ENCODE measurements around the gene CAMSAP3.

CAMSAP3 gene

DNA sequence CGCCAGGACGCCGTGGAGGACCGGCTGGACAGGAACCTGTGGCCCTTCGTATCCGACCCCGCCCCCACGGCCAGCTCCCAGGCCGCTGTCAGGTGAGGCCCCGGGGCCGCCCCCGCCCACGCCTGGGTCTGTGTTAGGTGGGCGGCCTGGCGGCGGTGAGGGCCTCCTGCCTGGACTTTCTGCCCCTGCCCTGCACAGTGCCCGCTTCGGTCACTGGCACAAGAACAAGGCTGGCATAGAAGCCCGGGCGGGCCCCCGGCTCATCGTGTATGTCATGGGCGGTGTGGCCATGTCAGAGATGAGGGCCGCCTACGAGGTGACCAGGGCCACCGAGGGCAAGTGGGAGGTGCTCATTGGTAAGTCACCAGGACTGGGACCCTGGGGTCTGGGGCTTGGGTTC, 51.5 kb downstream of the CAMSAP3 start:
- Histone ChIP-seq H3K4me3 (ENCODE audit: insufficient read depth, low read depth, low read length) (no peak overlapping the region), H3K4me1 (ENCODE audit: control insufficient read depth, insufficient read depth, low read length) (no peaks in the 10 kb centered on the region), H3K9me3 (ENCODE audit: control insufficient read depth, low read length) (no peaks in the 10 kb centered on the region), H3K36me3 (ENCODE audit: control insufficient read depth, insufficient read depth, low read length) (no peaks in the 10 kb centered on the region), H3K27ac (ENCODE audit: insufficient read depth, low read depth, low read length, poor library complexity, severe bottlenecking) (no peak overlapping the region), H3K27me3 (ENCODE audit: control insufficient read depth, insufficient read depth, low read length, poor library complexity, severe bottlenecking) (peaks cover 11% of the 10 kb centered on the region)
- 91% methylated on average over 26 of the region's 26 CpGs for WGBS, 2 experiments

DNA sequence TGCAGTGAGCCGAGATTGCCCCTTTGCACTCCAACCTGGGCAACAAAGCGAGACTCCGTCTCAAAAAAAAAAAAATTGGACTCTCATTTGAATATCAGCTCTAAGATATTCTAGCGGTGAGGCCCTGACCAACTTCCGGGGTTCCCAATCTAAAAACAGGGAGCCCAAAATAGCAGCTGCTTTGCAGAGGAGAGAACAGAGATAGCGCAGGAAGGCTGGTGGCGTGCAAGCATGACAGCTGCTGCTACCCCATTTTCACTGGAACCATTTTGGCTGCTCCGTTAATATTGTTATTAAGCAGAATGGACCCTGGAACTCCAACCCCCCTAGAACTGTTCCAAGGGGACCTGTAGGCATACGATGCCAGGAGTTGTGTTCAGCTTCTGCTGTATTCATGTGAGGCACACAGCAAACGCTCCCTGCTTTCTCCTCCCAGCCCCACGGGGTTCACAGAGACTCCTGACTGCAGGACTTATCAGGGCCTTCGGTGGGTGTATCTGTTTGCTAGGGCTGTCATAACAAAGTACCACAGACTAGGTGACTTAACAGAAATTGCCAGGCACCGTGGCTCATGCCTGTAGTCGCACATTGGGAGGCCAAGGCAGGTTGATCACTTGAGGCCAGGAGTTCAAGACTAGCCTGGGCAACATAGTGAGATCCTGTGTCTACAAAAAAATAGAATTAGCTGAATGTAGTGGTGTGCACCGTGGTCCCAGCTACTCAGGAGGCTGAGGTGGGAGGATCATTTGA, 52.8 kb downstream of the CAMSAP3 start:
- 93 to 94% methylated on average over 15 of the region's 15 CpGs for WGBS, 2 experiments
- no peaks in the 10 kb centered on the region for H3K4me1 ChIP-seq (ENCODE audit: control insufficient read depth, insufficient read depth, low read length)
- no peaks in the 10 kb centered on the region for H3K9me3 ChIP-seq (ENCODE audit: control insufficient read depth, low read length)
- H3K27me3 ChIP-seq (ENCODE audit: control insufficient read depth, insufficient read depth, low read length, poor library complexity, severe bottlenecking), result peaks cover 11% of the 10 kb centered on the region
- H3K4me3 ChIP-seq (ENCODE audit: insufficient read depth, low read depth, low read length), result no peak overlapping the region
- no peak overlapping the region for H3K27ac ChIP-seq (ENCODE audit: insufficient read depth, low read depth, low read length, poor library complexity, severe bottlenecking)
- no peaks in the 10 kb centered on the region for H3K36me3 ChIP-seq (ENCODE audit: control insufficient read depth, insufficient read depth, low read length)

DNA sequence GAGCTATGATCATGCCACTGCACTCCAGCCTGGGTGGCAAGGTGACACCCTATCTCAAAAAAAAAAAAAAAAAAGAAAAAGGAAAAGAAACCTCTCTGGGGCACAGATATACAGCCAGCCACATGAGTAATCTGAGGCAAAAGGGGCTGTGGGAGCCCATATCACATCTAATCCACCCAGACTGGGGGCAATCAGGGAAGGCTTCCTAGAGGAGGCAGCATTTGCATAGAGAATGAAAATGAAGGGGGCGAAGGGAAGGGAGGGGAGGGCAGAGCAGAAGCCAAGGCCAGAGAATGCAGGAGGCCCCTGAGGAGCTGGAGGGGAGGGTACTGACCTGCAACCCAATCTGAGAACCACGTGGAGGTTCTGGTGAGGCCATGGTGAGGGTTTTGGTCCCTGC, 54.5 kb downstream of the CAMSAP3 start:
- 37% methylated on average over 2 of the region's 2 CpGs for WGBS, 2 experiments
- Histone ChIP-seq H3K36me3 (ENCODE audit: control insufficient read depth, insufficient read depth, low read length) (no peaks in the 10 kb centered on the region), H3K9me3 (ENCODE audit: control insufficient read depth, low read length) (no peaks in the 10 kb centered on the region), H3K27me3 (ENCODE audit: control insufficient read depth, insufficient read depth, low read length, poor library complexity, severe bottlenecking) (peaks cover 11% of the 10 kb centered on the region), H3K4me1 (ENCODE audit: control insufficient read depth, insufficient read depth, low read length) (no peaks in the 10 kb centered on the region), H3K27ac (ENCODE audit: insufficient read depth, low read depth, low read length, poor library complexity, severe bottlenecking) (no peak overlapping the region), H3K4me3 (ENCODE audit: insufficient read depth, low read depth, low read length) (no peak overlapping the region)

DNA sequence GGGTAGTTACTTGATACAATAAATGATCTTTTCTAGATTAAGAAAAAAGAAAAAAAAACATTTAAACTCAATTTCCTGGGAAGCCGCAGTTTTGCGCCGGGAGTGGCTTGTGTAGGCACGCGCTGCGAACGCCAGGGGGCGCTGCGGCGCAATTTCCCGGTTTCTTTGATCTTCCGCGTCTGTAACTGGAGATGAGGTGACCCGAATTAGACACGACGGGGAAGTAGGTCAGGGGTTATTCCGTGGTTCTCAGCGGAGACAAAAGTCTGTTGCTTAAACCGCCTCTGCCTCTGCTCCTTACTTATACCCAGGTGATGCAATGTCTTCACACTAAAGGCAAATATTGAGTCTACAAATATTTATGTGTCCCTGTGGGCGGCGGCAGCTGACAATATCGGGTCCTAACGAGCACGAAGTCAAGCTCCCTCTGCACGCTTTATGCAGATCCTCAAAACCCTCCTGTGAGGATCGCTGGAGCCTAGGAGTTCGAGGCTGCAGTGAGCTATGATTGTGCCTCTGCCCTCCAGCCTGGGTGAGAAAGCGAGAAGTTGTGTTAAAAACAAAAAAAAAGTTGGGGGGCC, 56.5 kb downstream of the CAMSAP3 start:
- WGBS, 2 experiments, result 10 to 11% methylated on average over 28 of the region's 28 CpGs
- Histone ChIP-seq H3K4me1 (ENCODE audit: control insufficient read depth, insufficient read depth, low read length) (no peaks in the 10 kb centered on the region), H3K9me3 (ENCODE audit: control insufficient read depth, low read length) (no peaks in the 10 kb centered on the region), H3K27me3 (ENCODE audit: control insufficient read depth, insufficient read depth, low read length, poor library complexity, severe bottlenecking) (peaks cover 11% of the 10 kb centered on the region), H3K36me3 (ENCODE audit: control insufficient read depth, insufficient read depth, low read length) (no peaks in the 10 kb centered on the region), H3K4me3 (ENCODE audit: insufficient read depth, low read depth, low read length) (peak overlapping the region; percentile 1), H3K27ac (ENCODE audit: insufficient read depth, low read depth, low read length, poor library complexity, severe bottlenecking) (peak overlapping the region; percentile 61)

DNA sequence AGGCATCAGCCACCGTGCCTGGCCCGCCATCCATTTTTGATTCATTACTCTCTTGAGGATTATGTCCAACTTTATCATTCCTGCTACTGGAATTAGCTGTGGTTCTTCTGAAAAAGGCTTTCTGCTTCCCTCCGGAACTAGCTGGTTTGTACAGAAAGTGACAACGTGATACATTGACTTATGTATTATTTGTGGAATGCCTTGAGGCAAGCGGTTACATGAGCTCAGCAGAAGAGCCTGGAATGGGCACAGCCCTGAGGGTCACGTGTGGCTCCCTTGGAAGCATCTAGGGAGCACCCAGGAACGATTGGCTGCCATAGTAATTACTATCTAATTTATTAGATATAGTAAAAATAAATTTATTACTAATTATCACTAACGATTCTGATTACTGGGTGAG, 58.7 kb downstream of the CAMSAP3 start:
- Histone ChIP-seq H3K27ac (ENCODE audit: insufficient read depth, low read depth, low read length, poor library complexity, severe bottlenecking) (no peak overlapping the region), H3K9me3 (ENCODE audit: control insufficient read depth, low read length) (no peaks in the 10 kb centered on the region), H3K4me1 (ENCODE audit: control insufficient read depth, insufficient read depth, low read length) (no peaks in the 10 kb centered on the region), H3K4me3 (ENCODE audit: insufficient read depth, low read depth, low read length) (no peak overlapping the region), H3K27me3 (ENCODE audit: control insufficient read depth, insufficient read depth, low read length, poor library complexity, severe bottlenecking) (peaks cover 11% of the 10 kb centered on the region), H3K36me3 (ENCODE audit: control insufficient read depth, insufficient read depth, low read length) (no peaks in the 10 kb centered on the region)
- 86 to 88% methylated on average over 6 to 8 of the region's 8 CpGs for WGBS, 2 experiments

DNA sequence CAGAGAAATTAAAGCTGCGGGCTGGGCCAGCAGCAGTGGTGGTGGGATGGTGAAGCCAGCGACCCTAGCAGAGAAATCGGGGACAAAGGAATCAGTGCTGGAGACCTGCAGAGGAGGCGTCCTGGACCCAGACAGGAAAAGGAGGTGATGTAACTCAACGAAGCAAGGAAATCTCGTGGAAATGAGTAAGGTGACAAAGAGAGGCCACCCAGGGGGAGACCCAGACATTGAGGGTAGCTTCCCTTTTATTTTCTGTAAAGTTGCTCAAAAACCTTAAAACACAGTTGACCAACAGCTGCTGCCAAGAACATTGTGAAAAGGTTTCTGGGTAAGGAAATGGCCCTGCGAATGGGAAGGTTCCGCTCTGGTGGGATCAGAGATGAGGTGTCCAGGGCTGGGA, 59.9 kb downstream of the CAMSAP3 start:
- H3K9me3 ChIP-seq (ENCODE audit: control insufficient read depth, low read length), result no peaks in the 10 kb centered on the region
- 82% methylated on average over 8 of the region's 8 CpGs for WGBS, 2 experiments
- peaks cover 8% of the 10 kb centered on the region for H3K27me3 ChIP-seq (ENCODE audit: control insufficient read depth, insufficient read depth, low read length, poor library complexity, severe bottlenecking)

DNA sequence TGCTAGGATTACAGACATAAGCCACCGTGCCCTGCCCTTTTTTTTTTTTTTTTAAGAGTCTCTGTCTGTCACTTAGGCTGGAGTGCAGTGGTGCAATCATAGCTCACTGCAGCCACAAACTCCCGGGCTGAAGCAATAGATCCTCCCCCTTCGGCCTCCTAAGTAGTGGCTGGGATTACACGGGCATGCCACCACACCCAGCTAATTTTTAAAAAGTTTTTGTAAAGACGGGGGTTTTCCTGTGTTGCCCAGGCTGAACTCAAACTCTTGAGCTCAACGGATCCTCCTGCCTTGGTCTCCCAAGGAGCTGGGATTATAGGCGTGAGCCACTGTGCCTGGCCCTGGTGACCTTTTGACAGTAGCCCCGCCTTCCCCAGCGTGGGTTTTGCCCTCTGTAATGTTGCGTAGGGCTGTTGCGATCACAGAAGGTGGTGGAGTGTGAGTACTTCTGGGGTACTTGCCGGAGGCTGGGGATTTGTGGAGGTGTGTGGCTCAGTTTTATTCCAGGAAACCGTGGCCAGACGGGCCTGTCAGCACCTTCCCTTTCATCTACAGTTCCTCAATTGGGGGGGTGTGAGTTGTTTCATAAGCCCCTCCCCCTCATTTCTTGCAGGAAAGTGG, 61.6 kb downstream of the CAMSAP3 start:
- Histone ChIP-seq H3K27ac (ENCODE audit: insufficient read depth, low read depth, low read length, poor library complexity, severe bottlenecking) (peak overlapping the region; percentile 36), H3K27me3 (ENCODE audit: control insufficient read depth, insufficient read depth, low read length, poor library complexity, severe bottlenecking) (no peaks in the 10 kb centered on the region), H3K4me1 (ENCODE audit: control insufficient read depth, insufficient read depth, low read length) (no peaks in the 10 kb centered on the region), H3K4me3 (ENCODE audit: insufficient read depth, low read depth, low read length) (no peak overlapping the region), H3K9me3 (ENCODE audit: control insufficient read depth, low read length) (no peaks in the 10 kb centered on the region), H3K36me3 (ENCODE audit: control insufficient read depth, insufficient read depth, low read length) (no peaks in the 10 kb centered on the region)
- WGBS, 2 experiments, result 63 to 64% methylated on average over 14 of the region's 14 CpGs

More for the DNA sequence above, 59.9 kb downstream of the CAMSAP3 start:
- no peak overlapping the region for H3K4me3 ChIP-seq (ENCODE audit: insufficient read depth, low read depth, low read length)
- no peaks in the 10 kb centered on the region for H3K4me1 ChIP-seq (ENCODE audit: control insufficient read depth, insufficient read depth, low read length)
- no peaks in the 10 kb centered on the region for H3K36me3 ChIP-seq (ENCODE audit: control insufficient read depth, insufficient read depth, low read length)
- H3K27ac ChIP-seq (ENCODE audit: insufficient read depth, low read depth, low read length, poor library complexity, severe bottlenecking), result no peak overlapping the region

DNA sequence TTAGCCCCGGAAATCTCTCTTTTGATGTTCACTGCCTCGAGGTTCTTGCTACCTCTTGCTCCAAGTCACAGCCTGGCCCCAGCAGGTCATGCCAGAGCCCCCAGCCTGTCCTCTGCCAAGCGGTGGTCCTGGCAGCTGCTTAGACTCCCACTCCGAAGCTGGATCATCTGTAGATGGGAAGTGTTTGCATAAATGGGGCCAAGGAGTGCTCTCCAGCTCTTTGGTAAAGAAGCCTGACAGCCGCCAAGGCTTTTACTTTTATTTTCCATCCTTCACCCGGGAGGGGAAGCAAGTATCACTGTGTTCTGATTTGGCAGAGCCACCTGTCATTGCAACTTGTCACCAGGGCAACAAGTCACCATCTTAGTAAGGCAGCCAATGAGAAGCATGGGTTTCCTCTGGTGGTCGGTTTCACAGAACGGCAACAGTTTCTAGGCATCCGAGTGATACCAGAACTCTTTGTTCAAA, 62.6 kb downstream of the CAMSAP3 start:
- WGBS, 2 experiments, result 57 to 61% methylated on average over 9 of the region's 9 CpGs
- no peaks in the 10 kb centered on the region for H3K9me3 ChIP-seq (ENCODE audit: control insufficient read depth, low read length)
- H3K36me3 ChIP-seq (ENCODE audit: control insufficient read depth, insufficient read depth, low read length), result no peaks in the 10 kb centered on the region
- H3K4me3 ChIP-seq (ENCODE audit: insufficient read depth, low read depth, low read length), result no peak overlapping the region
- no peaks in the 10 kb centered on the region for H3K4me1 ChIP-seq (ENCODE audit: control insufficient read depth, insufficient read depth, low read length)
- H3K27me3 ChIP-seq (ENCODE audit: control insufficient read depth, insufficient read depth, low read length, poor library complexity, severe bottlenecking), result no peaks in the 10 kb centered on the region
- H3K27ac ChIP-seq (ENCODE audit: insufficient read depth, low read depth, low read length, poor library complexity, severe bottlenecking), result no peak overlapping the region

DNA sequence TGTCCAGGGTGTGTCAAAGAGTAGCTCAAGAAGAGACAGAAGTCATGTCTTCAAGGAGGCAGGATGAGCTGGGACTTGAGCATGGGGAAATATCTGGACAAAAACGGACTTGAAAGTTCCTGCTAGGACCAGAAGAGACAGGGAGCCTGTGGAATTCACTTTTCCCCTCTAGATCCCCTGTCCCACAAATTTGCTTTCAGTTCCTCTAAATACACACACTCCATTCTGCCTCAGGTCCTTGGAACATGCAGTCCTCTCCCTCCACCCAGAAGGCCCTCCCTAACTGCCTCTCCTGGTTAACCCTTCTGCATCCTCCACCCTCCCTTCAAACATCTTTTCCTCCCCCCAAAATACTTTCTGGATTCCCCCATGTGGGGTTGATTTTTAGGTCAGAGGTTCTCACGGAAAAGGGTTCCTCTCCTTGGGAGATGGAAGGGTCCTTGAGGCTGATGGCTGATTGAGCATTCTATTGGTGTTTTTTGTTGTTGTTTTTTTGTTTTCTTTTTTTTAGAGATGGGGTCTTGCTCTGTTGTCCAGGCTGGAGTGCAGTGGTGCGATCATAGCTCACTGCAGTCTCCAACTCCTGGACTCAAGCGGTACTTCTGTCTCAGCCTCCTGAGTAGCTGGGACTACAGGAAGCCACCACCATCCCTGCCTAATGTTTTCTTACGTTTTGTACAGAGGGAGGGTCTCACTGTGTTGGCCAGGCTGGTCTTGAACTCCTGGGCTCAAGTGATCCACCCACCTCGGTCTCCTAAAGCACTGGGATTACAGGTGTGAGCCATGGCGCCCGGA, 66.3 kb downstream of the CAMSAP3 start:
- Histone ChIP-seq H3K9me3 (ENCODE audit: control insufficient read depth, low read length) (no peaks in the 10 kb centered on the region), H3K4me1 (ENCODE audit: control insufficient read depth, insufficient read depth, low read length) (no peaks in the 10 kb centered on the region), H3K36me3 (ENCODE audit: control insufficient read depth, insufficient read depth, low read length) (no peaks in the 10 kb centered on the region), H3K4me3 (ENCODE audit: insufficient read depth, low read depth, low read length) (no peak overlapping the region), H3K27ac (ENCODE audit: insufficient read depth, low read depth, low read length, poor library complexity, severe bottlenecking) (no peak overlapping the region), H3K27me3 (ENCODE audit: control insufficient read depth, insufficient read depth, low read length, poor library complexity, severe bottlenecking) (peaks cover 2% of the 10 kb centered on the region)
- 77 to 81% methylated on average over 8 of the region's 8 CpGs for WGBS, 2 experiments

DNA sequence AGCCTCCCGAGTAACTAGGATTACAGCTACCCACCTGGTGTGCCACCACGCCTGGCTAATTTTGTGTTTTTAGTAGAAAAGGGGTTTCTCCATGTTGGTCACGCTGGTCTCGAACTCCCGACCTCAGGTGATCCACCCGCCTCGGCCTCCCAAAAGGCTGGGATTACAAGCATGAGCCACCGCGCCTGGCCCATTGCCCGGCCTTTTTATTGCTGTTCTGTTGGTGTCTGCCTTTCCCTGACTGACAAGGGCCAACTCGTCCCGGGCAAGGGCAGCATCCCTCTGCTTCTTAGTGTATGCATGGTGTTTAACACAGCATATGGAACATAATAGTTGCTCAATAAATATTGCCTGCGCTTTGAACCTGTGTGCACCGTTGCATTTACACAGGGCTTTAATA, 67.0 kb downstream of the CAMSAP3 start:
- H3K4me1 ChIP-seq (ENCODE audit: control insufficient read depth, insufficient read depth, low read length), result no peaks in the 10 kb centered on the region
- no peaks in the 10 kb centered on the region for H3K9me3 ChIP-seq (ENCODE audit: control insufficient read depth, low read length)
- peaks cover 3% of the 10 kb centered on the region for H3K27me3 ChIP-seq (ENCODE audit: control insufficient read depth, insufficient read depth, low read length, poor library complexity, severe bottlenecking)
- H3K4me3 ChIP-seq (ENCODE audit: insufficient read depth, low read depth, low read length), result no peak overlapping the region
- WGBS, 2 experiments, result 88 to 89% methylated on average over 12 to 14 of the region's 14 CpGs
- H3K36me3 ChIP-seq (ENCODE audit: control insufficient read depth, insufficient read depth, low read length), result no peaks in the 10 kb centered on the region
- no peak overlapping the region for H3K27ac ChIP-seq (ENCODE audit: insufficient read depth, low read depth, low read length, poor library complexity, severe bottlenecking)
